Measurements from ENCODE around the gene MYPN.

- no peak for TF ChIP-seq POLR2A (IDR thresholded peaks at IDR 0.05)
- no peak for TF ChIP-seq CTCF (IDR thresholded peaks at IDR 0.05)
Observed at GRCh38 chr10:68135362-68135761, 26.1 kb downstream of the MYPN start.
